Measurements from ENCODE around the gene LRRC4B.

GRCh38 chr19:50513746-50514345 is 54.4 kb downstream of the LRRC4B start, which contains the start of gene ASPDH:
- TF ChIP-seq CTCF (IDR thresholded peaks at IDR 0.05): no peak
- no peak for TF ChIP-seq POLR2A (IDR thresholded peaks at IDR 0.05)

Data from heart left ventricle (tissue), 13 donors.